Measurements from ENCODE around the gene ACTL7A.

DNA sequence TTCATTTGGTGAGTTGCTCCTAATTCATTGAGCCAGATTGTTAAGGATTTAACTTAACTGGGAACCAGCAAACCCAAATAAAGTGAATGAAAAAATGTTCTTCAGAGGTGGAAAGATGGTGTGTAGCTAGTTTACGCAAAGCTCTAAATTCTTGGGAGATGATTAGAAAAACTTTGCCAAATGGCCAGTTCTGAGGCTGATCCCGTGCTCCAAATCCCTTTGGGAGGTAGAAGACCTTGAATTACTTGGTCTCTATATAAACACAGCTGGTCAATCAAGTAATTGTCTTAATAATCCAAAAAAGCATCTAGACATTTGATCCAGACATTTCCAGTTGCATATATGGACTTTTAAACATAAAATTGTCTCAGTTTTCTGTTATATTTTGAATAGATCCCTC, 17.7 kb upstream of the ACTL7A start:
- TF ChIP-seq, protein P1, sequence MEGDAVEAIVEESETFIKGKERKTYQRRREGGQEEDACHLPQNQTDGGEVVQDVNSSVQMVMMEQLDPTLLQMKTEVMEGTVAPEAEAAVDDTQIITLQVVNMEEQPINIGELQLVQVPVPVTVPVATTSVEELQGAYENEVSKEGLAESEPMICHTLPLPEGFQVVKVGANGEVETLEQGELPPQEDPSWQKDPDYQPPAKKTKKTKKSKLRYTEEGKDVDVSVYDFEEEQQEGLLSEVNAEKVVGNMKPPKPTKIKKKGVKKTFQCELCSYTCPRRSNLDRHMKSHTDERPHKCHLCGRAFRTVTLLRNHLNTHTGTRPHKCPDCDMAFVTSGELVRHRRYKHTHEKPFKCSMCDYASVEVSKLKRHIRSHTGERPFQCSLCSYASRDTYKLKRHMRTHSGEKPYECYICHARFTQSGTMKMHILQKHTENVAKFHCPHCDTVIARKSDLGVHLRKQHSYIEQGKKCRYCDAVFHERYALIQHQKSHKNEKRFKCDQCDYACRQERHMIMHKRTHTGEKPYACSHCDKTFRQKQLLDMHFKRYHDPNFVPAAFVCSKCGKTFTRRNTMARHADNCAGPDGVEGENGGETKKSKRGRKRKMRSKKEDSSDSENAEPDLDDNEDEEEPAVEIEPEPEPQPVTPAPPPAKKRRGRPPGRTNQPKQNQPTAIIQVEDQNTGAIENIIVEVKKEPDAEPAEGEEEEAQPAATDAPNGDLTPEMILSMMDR (IDR thresholded peaks at IDR 0.05), result no peak
- no peak for TF ChIP-seq ZFX (IDR thresholded peaks at IDR 0.05; ENCODE audit: borderline replicate concordance)
